ENCODE measurements around the gene MRPL18.
"Not testable (repeated sequence)": the region's sequence is repeated elsewhere in the genome, so short reads cannot be mapped to it uniquely, and the experiment has no call there.

The MRPL18 gene

GRCh38 chr6:159790149-159790955 is at the start of gene MRPL18:
Gene MRPL18, plus strand, starts transcription at chr6:159790467. Its CDS starts 121 bp downstream, at chr6:159790588.
- DNase-seq = peak; percentile 94

- no peak for DNase-seq
Measured at GRCh38 chr6:159742165-159742564, 48.1 kb upstream of the MRPL18 start.

- no peak for DNase-seq
Measured at GRCh38 chr6:159745081-159745480, 45.2 kb upstream of the MRPL18 start.

- DNase-seq = no peak
Measured at GRCh38 chr6:159746759-159747158, 43.5 kb upstream of the MRPL18 start.

GRCh38 chr6:159748127-159748526 is 42.1 kb upstream of the MRPL18 start:
- DNase-seq = not testable (repeated sequence)

GRCh38 chr6:159751448-159751847 is 38.8 kb upstream of the MRPL18 start:
- no peak for DNase-seq

- DNase-seq = no peak
Measured at GRCh38 chr6:159753081-159753872, 37.0 kb upstream of the MRPL18 start.

GRCh38 chr6:159754401-159754800 is 35.9 kb upstream of the MRPL18 start:
- DNase-seq = no peak

- no peak for DNase-seq
Measured at GRCh38 chr6:159754959-159755914, 35.0 kb upstream of the MRPL18 start.

GRCh38 chr6:159756508-159756907 is 33.8 kb upstream of the MRPL18 start:
- no peak for DNase-seq

- DNase-seq = no peak
Measured at GRCh38 chr6:159758031-159759001, 32.0 kb upstream of the MRPL18 start.

- DNase-seq = no peak
Measured at GRCh38 chr6:159759645-159760044, 30.6 kb upstream of the MRPL18 start.

- DNase-seq = no peak
Measured at GRCh38 chr6:159760602-159761057, 29.6 kb upstream of the MRPL18 start.

GRCh38 chr6:159761129-159761872 is 29.0 kb upstream of the MRPL18 start:
- DNase-seq = no peak

- peak; percentile 86 for DNase-seq
Measured at GRCh38 chr6:159761873-159762680, 28.2 kb upstream of the MRPL18 start, which contains the start of gene ACAT2. Gene ACAT2, plus strand, starts transcription at chr6:159762045. Its CDS starts 43 bp downstream, at chr6:159762088.

- DNase-seq = no peak
Measured at GRCh38 chr6:159762681-159763293, 27.5 kb upstream of the MRPL18 start.

- no peak for DNase-seq
Measured at GRCh38 chr6:159766906-159767305, 23.4 kb upstream of the MRPL18 start.

- DNase-seq = no peak
Measured at GRCh38 chr6:159769470-159769869, 20.8 kb upstream of the MRPL18 start.

- no peak for DNase-seq
Measured at GRCh38 chr6:159772196-159772595, 18.1 kb upstream of the MRPL18 start.

All from NCI-H446 treated with DMSO at 0.1 percent for 48 hours (cell line).